ENCODE measurements around the gene ERCC6L2.

The ERCC6L2 gene

DNA sequence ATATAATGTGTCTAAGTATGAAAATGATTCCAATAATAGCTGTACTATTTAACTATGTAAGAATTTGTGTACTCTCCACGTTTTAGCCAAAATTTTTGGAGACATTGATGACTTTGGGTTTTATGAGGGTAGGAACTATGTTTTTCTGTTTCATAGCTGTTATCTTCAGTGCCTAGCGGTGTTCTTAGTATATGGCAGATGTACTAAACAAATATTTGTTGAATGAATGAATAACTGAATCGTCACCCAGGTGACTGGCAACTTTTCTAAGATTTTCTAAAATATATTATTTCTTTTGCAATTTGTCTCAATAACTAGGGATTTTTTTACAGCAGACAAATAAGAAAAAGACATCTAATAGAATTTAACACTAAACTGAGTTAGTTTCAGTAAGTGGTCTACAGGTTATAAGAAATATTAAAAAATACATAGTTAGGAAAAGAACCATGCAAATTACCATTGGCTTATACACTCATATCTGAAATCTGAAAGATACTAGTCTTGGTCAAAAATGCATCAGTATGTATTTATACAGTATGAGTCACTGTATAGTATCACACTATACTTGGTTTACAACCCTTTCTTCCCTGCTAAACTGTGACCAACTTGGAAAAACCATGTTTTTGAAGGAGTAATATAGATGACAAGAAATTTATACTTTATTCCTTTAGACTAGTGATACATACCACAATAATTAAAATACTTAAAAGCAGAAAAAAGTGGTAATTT is 10.5 kb upstream of the ERCC6L2 start:
- peak; percentile 19 for DNase-seq

DNA sequence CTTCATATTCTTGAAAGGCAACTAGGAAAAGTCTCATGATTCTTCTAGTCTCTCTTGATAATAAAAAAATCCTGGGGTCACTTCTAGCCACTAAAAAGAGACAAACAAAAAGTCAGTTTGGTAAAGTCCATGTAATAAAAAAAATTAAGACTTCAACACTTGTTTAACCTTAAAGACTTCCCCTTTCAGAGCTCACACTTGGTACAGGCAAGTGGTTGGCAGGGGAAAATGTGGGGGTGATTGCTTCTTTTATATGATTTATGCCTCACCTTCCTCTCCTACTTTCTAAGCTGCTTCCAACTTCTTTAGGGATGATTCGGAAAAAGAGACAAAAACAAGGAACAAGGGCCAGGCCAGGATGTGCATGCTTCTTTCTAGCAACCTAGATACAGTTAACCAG is 5.1 kb upstream of the ERCC6L2 start:
- DNase-seq: no peak

DNA sequence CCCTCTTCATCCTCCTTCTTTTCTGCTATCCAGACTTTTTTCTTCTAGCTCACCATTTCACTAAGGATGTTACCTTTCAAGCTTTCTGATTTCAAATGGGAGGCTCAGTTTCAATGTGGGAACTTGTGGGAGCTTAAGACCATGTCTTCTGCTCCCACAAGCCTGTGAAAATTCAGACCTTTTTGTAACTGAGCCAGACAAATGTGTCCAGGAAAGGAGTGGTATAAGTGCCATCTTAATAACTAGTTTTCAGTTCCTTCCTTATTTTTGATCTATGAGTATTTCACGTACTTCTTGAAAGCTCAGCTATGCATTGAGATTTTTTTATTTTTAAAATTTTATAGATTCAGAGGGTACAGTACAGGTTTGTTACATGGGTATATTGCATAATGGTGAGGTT is 4.6 kb upstream of the ERCC6L2 start:
- DNase-seq: no peak

DNA sequence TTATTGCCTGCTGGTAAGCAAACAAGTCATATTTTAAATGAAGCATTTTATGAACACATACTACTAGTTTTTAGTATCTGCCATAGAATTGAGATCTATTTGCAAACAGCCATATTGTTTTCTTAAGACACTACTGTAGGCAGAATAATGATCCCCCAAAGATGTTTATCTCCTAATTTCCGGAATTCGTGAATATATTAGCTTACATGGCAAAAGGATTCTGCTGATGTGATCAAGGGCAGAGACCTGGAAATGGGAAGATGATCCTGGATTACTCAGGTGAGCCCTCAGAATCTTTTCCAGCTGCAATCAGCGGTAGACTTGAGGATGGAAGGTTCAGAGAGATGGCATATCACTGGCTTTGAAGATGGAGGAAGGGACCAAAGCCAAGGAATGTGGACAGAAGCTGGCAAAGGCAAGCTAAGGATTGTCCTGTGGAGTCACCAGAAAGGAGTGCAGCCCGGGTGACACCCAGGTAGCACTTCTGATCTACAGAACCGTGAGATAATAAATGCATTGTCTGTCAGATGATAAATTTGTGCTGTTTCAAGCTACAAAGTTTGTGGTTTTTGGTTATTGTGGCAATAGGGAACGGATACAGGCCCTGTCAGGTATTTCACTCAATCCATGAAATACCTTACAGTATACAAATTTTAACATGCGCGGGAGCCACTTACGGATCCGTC is 1.0 kb upstream of the ERCC6L2 start:
- no peak for DNase-seq

DNA sequence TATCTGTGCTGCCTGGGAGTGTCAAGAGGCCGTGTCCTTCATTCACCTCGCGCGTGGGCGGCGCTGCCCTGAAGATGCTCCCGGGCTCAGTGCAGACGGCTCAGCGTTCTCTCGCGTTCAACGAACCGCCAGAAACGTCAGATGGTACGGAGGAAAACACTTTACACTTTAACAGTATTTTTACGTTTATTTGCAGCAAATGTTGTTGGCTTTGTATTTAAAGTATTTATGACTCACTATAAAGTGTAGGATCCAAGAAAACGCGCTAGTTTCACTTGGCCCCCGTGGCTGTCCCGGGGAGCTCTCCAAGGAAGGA is 544 bp upstream of the ERCC6L2 start:
- DNase-seq: peak; percentile 56

DNA sequence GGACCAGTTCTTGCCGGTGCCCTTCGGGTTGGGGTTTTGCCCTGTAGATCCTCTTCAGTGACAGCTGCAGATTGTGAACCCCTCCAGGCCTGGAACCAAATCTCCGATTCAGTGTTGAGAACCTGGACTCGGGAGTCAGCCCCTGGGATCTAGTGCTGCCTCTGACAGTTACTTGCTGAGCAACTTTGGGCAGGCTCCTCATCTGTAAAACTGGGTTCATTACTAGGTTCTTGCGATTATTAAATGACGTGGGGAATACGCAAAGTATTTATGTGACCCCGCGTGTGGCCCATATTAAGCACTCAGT is 600 bp downstream of the ERCC6L2 start:
- no peak for DNase-seq

DNA sequence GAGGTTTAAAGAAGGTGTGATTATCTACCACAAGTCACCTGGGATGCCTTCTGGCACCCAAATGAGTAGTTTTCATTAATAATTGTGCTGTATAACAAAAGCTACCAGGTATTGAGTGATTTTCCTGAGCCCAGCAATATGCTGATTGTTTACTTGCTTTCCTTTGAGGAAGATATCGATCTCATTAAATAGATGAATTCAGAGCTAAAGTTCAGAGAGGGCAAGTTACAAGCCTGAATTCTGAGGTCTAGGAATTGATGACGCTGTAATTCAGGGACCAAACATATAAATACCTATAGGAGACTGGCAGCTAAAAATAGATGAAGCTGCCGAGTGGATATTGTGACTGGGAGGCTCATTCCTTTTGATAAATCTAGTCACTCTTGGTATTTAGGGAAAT is 1.1 kb downstream of the ERCC6L2 start:
- peak; percentile 25 for DNase-seq

DNA sequence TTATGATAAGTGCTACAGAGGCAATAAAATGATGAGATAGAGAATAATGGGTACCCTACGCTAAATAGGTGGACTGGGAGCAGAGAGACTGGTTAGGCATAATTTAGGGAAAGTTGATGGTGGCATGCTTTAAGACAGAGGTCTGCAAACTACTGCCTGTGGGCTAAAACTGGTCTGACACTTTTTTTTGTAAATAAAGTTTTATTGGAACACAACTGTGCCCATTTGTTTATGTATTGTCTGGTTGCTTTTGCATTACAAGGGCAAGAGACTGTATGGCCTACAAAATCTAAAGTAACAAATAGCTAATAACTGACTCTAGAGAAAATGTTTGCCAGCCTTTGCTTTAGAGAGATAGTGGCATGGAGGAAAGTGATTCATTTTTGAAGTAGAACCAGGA is 2.5 kb downstream of the ERCC6L2 start:
- DNase-seq: no peak

DNA sequence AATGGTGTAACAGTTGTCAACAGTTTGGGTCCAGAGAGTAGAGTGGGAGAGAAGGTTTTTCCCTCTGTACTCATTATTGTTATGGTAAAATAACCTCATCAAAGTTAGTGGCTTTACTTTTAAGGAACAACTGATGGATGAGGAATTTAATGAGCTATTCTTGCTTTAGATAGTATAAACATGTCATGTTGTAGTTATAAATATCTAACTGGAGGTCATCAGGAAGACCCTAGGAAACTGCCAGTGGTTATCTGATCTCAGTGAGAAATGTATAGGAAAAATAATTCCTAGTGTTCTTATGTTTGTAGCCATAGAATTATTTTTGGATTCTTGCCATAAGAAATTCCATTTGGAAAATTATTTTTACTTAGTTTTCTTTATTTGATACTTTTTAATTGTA is 4.1 kb downstream of the ERCC6L2 start:
- DNase-seq: no peak

DNA sequence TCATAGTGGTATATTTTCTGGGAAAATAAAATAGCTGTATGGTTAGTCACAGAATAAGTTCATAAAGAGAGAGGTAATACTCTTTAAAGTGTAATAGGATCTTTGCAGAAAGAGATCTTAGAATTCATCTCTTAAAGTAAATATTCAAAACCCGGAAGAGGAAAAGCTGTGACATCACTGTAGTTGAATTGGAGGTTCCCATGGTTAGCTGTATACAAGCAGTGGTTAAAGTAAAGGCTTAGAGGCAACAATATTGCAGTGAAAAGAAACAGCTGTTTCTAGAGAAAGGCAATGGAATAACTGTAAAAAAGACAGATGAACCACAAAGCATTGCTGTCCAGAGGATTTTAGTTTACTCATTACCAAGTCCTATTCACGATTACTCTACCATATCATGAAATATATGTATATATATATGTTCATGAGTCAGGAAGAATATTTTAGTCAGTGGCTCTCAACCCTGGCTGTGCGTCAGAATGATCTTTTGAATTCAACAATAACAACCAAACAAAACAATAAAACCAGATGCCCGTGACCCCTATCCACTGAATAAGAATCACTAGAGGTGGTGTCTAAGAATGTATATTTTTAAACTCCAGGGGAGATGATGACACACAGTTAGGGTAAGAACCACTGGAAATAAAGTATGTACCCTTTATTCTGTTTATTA is 4.7 kb downstream of the ERCC6L2 start:
- DNase-seq: no peak

DNA sequence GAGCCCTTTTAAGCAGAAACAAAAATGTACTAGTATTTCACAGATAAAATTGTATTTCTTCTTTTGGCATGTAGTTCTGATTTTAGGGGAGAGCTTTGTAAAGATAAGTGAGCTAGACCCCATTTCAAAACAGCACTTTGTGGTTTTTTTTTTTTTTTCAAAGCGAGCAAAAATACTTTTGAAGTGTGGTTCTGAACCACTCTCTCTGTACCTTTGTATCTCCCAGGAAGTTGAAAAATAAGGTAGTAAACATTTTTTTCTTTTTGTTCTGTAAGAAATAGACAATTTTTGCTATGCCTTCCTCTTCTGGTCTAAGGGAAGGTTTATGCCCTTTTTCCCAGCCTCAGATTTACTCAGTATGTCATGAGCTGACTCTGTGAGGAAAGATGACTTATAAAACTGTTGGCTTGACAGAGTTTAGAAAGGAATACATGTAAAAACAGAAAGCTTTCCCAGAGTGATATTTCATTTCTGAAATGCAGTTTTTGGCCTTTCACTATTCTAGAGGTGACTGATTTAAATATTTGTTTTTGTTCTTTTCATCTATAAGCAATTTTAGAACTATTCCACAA is 12.5 kb downstream of the ERCC6L2 start:
- DNase-seq: no peak

DNA sequence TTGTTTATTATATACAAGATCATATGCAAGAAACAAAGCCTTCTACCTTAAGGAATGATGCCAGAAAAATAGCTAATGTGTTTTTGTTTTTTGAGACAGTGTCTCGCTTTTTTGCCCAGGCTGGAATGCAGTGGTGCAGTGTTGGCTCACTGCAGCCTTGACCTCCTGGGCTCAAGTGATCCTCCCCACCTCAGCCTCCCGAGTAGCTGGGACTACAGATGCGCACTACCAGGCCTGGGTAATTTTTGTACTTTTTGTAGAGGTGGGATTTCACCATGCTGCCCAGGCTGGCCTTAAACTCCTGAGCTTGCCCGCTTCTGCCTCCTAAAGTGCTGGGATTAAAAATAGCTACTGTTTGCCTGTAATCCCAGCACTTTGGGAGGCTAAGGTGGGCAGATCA is 15.1 kb downstream of the ERCC6L2 start:
- no peak for DNase-seq

DNA sequence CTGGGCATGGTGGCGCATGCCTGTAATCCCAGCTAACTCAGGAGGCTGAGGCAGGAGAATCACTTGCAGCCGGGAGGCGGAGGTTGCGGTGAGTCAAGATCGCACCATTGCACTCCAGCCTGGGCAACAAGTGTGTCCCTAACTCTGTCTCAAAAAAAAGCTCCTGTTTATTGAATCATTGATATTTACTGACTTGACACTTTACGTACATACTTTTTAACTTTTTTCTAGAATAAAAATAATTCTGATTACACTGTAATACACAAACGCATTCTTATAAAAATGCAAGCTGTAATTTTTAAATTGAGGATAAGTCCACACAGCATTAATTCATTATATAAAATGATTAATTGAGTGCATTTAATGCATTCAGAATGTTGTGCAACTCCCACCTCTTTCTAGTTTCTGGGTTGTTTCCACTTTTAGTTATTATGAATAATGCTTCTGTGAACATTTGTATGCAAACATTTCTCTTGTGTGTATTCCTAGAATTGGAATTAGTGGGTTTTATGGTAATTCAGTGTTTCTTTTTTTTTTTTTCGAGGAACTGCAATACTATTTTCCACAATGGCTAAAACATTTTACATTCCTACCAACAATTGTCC is 15.7 kb downstream of the ERCC6L2 start:
- DNase-seq: no peak

DNA sequence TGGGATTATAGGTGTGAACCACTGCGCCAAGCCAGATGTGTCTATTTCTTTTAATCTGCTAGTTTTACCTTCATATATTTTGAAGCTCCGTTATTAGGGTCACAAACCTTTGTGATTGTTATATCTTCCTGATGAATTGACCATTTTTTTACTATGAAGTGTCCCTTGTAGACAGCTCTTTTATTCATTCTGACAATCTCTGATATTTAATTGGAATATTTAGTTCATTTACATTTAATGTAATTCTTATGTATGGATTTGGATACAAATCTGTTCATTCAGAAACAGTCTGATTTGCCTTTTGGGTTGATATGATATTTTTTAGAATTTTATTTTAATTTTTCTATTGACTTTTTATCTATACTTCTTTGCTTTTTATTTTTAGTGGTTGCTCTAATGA is 17.2 kb downstream of the ERCC6L2 start:
- DNase-seq: no peak

DNA sequence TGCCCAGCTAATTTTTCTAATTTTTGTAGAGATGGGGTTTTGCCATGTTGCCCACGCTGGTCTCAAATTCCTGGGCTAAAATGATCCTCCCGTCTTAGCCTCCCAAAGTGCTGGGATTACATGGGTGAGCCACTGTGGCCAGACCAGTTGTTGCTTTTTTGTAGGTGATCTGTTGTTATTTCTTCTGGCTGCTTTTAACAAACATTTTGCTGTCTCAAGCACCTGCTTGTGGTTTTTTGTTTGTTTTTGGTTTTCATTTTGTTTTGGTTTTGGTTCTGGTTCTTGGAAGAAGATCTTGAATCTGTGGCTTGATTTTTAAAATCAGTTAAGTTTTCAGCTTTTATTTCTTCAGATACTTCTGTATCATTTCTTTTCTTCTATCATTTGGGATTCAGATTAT is 21.1 kb downstream of the ERCC6L2 start:
- DNase-seq: peak; percentile 6

DNA sequence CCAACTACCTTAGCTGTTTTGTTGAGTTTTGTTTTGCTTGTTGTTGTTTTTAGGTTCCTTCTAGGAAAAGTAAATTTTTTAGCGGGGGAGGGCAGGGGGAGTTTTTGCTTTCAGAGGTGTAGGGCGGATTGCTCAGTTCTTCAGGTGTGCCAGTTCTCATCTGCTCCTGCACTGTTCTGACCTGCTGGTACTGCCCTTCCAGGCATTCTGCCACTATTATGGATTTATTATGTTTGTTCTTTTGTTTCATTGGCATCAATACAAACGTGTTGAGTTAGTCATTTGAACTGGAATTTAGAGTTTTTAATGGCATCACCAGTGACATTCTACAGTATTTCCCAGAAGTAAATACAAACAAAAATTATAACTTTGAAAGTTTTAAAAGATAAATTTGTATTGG is 26.0 kb downstream of the ERCC6L2 start:
- no peak for DNase-seq

DNA sequence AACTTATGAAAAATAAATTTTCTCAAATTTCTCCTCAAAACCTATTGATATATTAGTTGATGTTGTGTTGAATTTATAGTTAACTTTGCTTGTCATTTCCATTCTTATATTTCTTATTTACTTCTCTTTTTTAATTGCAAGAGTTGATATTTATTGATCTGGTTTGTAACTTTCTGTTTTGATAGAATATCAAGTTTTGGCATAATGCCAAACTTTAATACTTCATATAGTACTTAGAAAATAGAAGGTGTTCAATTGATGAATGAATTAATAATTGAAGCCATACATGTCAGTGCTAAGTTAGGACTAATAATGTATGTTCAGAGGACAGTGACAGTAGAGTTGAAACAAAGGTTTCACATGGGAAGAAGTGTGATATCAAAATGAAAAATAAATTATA is 27.9 kb downstream of the ERCC6L2 start:
- DNase-seq: no peak

DNA sequence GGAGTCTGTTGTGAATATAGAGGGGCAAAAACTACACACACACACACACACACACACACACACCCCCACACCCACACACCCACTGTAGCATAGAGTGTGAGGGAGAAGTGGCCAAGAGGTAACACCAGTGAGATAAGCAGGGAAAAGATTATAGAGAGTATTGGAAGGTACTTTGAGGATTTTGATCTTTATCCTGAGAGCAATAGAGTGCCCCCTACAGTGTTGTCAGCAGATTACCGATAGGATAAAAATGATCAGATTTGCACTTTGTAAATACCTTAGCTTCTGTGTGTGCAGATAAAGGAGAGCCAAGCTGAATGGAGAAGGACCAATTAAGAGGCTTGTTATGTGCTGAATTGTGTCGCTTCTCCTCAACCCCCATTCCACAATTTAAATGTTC is 32.3 kb downstream of the ERCC6L2 start:
- DNase-seq: no peak

DNA sequence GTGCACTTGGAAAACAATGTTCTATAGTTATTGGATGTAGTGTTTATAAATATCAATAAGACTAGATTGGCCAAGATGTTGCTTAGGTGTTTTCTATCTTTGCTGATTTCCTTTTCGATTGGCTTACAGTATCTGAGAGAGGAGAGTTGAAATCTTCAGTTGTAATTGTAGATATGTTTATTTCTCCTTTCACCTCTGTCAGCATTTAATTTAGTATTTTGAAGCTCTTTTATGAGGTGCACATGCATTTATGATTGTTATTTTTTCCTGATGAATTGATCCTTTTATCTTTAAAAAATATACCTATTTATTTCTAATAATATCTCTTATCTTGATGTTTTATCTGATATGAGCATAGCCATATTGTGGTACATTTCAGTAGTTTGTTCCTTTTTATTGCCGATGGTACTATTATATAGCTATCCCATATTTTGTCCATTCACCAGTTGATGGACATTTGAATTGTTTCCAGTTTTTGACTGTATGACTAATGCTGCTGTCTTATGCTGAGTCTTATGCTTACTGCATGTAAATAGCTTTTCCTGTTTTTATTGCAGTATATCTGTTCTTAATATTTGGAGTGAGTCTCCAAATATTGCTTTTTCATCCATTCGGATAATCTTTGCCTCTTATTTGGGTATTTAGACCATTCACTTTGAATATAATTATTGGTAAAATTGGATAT is 34.7 kb downstream of the ERCC6L2 start:
- no peak for DNase-seq

DNA sequence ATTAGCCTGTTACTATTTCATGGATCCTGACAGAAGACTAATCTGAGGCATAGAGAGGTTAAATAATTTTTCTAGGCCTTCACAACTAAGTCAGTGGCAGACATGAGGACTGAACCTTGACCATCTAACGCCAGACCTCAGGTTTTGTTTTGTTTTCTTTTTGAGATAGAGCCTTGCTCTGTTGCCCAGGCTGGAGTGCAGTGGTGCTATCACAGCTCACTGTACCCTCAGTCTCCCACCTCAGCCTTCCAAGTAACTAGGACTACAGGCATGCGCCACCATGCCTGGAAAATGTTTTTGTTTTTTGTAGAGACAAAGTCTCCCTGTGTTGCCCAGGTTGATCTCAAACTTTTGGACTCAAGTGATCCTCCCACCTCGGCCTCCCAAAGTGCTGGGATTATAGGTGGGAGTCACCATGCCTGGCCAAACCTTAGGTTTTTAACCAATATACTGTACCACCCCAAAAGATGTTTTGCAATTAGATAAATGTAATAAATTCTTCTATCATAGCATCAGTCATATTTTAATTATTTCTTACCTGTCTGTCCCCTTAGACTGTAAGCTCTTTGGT is 35.4 kb downstream of the ERCC6L2 start:
- DNase-seq: no peak

DNA sequence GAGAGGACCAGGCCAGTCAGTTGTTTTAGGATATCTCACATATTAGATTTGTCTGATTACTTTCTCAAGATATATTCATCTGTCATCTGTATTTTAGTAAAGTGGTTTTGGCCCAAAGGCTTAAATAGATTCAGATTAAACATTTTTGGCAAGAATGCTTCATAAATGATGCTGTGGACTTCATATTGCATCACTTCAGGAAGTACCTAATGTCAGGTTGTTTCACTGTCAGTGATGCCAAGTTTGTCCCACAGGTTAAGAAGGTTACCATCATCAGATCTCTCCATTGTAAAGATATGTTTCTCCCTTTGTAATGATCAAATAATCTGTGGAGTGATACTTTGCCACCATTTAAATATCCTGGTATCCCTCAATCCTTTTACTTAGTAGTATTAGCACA is 37.3 kb downstream of the ERCC6L2 start:
- no peak for DNase-seq

DNA sequence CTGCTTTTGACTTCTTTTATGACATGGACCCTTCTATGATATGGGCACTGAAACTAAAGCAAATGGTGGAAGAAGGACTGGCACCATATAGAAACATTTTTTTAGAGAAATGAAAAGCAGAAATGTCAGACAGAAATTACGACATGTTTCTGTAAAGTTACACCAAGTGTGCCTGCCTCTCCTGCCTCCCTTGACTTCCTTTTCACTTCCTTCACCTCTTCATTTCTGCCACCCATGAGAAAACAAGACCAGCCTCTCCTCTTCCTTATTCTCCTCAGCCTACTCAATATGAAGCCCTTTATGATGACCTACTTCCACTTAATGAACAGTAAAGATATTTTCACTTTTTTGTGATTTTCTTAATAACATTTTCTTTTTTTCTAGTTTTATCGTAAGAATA is 44.5 kb downstream of the ERCC6L2 start:
- DNase-seq: no peak

DNA sequence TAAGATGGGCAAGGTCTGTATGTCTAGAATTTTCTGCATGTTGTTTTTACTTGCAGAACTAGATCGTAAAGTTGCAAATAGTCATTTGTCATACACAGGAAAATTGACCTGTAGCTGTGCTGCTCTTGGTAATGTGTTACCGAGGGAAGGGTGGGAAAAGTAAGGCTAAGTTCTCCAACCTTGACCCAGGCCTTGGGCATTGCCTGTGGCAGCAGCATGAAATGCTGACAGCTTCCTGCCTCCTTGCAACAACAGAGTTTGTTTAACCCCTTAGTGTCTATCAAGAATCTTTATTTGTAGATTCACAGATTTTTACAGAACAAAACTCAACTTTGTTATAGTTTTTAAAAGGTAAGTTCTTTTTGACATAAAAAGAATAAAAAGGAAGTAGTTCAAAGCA is 48.3 kb downstream of the ERCC6L2 start:
- no peak for DNase-seq

Data from activated CD4-positive, alpha-beta T cell treated with anti-CD3 and anti-CD28 coated beads, Interleukin-10, Interleukin-2, amounts not matched to agents 100 ng/mL and 50 ng/mL, durations not matched to agents 16 hours and 8 hours (primary cell).